LNCAP (cell line): ENCODE results near the gene BACH2.

Experiments
- TF ChIP-seq, protein P1 (sequence below): fragments of 450-650 bp; IDR thresholded peaks from 2 replicates; pipeline ENCODE4 v1.5.1; 2017; ENCODE audit warnings: mild to moderate bottlenecking

The BACH2 gene

GRCh38 chr6:89927791-89928550 is 368.7 kb downstream of the BACH2 start:
- TF ChIP-seq, protein P1, sequence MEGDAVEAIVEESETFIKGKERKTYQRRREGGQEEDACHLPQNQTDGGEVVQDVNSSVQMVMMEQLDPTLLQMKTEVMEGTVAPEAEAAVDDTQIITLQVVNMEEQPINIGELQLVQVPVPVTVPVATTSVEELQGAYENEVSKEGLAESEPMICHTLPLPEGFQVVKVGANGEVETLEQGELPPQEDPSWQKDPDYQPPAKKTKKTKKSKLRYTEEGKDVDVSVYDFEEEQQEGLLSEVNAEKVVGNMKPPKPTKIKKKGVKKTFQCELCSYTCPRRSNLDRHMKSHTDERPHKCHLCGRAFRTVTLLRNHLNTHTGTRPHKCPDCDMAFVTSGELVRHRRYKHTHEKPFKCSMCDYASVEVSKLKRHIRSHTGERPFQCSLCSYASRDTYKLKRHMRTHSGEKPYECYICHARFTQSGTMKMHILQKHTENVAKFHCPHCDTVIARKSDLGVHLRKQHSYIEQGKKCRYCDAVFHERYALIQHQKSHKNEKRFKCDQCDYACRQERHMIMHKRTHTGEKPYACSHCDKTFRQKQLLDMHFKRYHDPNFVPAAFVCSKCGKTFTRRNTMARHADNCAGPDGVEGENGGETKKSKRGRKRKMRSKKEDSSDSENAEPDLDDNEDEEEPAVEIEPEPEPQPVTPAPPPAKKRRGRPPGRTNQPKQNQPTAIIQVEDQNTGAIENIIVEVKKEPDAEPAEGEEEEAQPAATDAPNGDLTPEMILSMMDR, result no peak

DNA sequence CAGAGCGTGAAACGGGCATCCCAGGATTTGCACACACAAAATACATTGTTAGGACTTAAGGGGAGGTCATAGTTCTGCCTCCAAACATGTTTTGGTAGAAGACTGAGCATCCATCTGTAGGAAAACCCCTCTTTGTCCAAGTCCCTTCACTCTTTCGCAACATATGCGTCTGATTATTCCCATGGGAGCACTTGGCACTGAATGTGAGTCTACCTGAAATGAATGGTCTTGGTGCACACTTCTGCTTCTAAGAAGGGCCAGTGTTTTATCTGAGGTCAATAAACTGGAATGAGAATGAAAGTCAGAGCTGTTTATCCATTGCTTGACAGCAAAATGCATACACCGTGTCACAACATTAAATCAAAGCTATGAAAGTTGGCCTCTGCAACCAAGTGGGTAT is 369.4 kb downstream of the BACH2 start:
- TF ChIP-seq, protein P1, result no peak

- TF ChIP-seq, protein P1, result no peak
These were observed 370.8 kb downstream of the BACH2 start for GRCh38 chr6:89925826-89926225.

DNA sequence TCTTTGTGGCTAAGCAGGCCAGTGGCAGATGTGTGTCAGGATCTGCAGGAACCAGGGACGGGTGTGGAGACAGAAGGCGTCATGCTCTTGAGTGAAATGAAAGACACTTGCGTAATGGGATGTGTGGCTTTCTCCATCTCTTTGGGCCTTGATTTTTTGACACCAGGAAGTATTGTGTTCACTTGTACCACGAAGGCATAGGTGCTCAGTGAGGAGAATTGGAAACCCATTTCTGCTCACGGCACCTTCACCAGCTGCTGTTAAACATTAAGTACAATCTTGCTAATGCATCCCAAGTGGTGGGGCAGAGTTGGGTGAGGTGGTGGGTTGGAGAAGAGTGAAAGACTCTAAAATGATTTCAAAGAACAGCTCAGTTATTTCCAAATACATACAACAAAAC is 372.4 kb downstream of the BACH2 start:
- TF ChIP-seq, protein P1, result no peak

GRCh38 chr6:89921691-89922090 is 375.0 kb downstream of the BACH2 start:
- TF ChIP-seq, protein P1, result no peak

- TF ChIP-seq, protein P1, result no peak
These were observed 375.4 kb downstream of the BACH2 start for GRCh38 chr6:89921197-89921596.

GRCh38 chr6:89917801-89918366 is 378.8 kb downstream of the BACH2 start:
- TF ChIP-seq, protein P1, result no peak
